GM19395 (cell line): ENCODE measurements around the gene ZNF699.
"Not testable (repeated sequence)": the region's sequence is repeated elsewhere in the genome, so short reads cannot be mapped to it uniquely, and the experiment has no call there.

Source experiments
- ATAC-seq: cut with Tn5 transposase; IDR thresholded peaks from one replicate; pipeline ENCODE4 v1.9.1; 2021; ENCODE audit warnings: mild to moderate bottlenecking, moderate library complexity; ENCODE audit not compliant: unreplicated experiment

The ZNF699 gene

DNA sequence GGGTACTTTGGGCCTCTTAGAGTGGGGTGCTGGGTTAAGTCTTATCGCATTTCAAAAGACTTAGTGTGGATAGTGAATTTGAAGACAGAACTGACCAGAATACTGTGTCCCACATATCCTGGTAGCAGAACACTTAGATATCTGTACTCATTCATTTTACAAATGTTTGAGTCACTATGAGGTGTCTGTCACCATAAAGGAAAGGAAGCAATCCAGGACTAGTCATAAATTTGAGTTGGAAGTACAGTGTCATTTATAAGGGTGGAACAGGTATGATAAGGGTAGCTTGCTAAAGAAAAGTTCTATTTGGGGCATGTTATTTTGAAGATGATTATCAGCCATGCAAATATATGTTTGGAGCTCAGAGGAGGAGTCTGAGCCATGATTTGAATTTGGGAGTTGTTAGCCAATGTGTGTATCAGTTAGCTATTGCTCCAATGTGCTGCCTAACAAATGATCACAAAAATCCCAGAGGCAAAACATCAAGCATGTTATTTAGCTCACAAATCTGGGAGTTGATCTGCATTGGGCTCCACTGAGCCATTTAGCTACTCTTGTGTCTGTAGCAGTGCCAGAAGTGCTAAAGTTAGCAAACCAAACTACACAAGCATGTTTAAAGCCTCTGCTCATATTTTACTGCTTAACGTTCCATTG is 20.3 kb downstream of the ZNF699 start:
- no peak for ATAC-seq

DNA sequence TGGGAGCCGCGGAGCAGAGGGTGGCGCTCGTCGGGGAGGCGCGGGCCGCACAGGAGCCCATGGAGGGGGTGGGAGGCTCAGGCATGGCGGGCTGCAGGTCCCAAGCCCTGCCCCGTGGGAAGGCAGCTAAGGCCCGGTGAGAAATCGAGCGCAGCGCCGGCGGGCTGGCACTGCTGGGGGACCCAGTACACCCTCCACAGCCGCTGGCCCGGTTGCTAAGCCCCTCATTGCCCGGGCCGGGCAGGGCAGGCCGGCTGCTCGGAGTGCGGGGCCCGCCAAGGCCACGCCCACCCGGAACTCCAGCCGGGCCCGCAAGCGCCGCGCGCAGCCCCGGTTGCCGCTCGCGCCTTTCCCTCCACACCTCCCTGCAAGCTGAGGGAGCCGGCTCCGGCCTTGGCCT is 26.2 kb downstream of the ZNF699 start:
- ATAC-seq, result not testable (repeated sequence)

DNA sequence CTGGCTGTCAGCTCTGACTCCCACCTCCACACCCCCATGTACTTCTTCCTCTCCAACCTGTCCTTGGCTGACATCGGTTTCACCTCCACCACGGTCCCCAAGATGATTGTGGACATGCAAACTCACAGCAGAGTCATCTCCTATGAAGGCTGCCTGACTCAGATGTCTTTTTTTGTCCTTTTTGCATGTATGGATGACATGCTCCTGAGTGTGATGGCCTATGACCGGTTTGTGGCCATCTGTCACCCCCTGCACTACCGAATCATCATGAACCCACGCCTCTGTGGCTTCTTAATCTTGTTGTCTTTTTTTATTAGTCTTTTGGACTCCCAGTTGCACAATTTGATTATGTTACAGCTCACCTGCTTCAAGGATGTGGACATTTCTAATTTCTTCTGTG is 58.4 kb downstream of the ZNF699 start:
- ATAC-seq, result no peak

DNA sequence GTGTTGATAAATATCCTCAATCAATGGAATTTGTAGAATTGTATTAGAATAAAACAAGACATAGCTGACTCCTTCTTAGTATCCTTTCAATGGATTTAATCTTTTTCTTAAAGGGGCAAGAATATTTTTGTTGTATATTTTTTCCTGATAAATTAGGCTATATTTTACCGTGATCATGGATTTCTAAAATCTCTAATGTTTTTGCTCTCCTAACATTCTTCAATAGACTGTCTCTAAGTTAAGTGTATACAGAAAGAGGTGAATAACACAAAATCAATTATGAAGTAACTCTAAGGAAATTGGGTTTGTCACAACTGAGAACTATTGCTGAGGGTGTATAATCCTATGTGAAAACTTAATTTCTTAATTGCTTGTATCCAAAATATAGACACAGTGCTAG is 59.0 kb downstream of the ZNF699 start, which contains the start of gene OR7E24:
Gene OR7E24 (plus strand): TSS at position 301 of the 400 bp plus-strand sequence. CDS start 114 bp downstream, outside the sequence.
- ATAC-seq, result no peak
